Small intestine (tissue), 7 donors: ENCODE data around the gene MAP3K20. TPM values are rescaled to one million over a fixed set of nuclear protein-coding genes. Genes with fewer than 3 reads are reported as not detected.
A peak's percentile ranks its signal among the peaks of the same experiment; 100 is the strongest.
"Not testable (repeated sequence)": the region's sequence is repeated elsewhere in the genome, so short reads cannot be mapped to it uniquely, and the experiment has no call there.

Source experiments
- DNase-seq, 2 donors: peaks; one replicate each; pipeline versions ENCODE4 v3.0.0 to v3.0.0-alpha.2; 2013
- FAIRE-seq: peaks from 2 replicates; lab custom pipeline; 2012; peaks lifted over from hg19 to GRCh38; lab: Jason Lieb, UNC
- H3K27ac ChIP-seq, 3 donors: one replicate each; pipeline ENCODE4 v1.5.1; 2013; ENCODE audit warnings: low read length in 2 of 3, mild to moderate bottlenecking in 2 of 3, control low read depth in 1 of 3, inconsistent platforms in 1 of 3, low read depth in 1 of 3, moderate library complexity in 1 of 3
- H3K27me3 ChIP-seq, 3 donors: one replicate each; pipeline ENCODE4 v1.6.1; 2013; ENCODE audit warnings: low read length in 3 of 3, inconsistent platforms in 1 of 3; ENCODE audit not compliant: control insufficient read depth in 3 of 3, insufficient read depth in 3 of 3
- H3K36me3 ChIP-seq, 3 donors: one replicate each; pipeline ENCODE4 v1.6.1; 2013; ENCODE audit warnings: low read length in 3 of 3, inconsistent platforms in 1 of 3, low read depth in 1 of 3, mild to moderate bottlenecking in 1 of 3, moderate library complexity in 1 of 3; ENCODE audit not compliant: control insufficient read depth in 3 of 3, insufficient read depth in 2 of 3
- H3K4me1 ChIP-seq, 3 donors: one replicate each; pipeline ENCODE4 v1.6.1; 2013; ENCODE audit warnings: low read length in 2 of 3, inconsistent platforms in 1 of 3, low read depth in 1 of 3, mild to moderate bottlenecking in 1 of 3, moderate library complexity in 1 of 3; ENCODE audit not compliant: control insufficient read depth in 3 of 3, insufficient read depth in 2 of 3
- H3K4me3 ChIP-seq, 3 donors: one replicate each; pipeline ENCODE4 v1.5.1; 2013; ENCODE audit warnings: low read length in 3 of 3, control low read depth in 1 of 3, inconsistent platforms in 1 of 3, low read depth in 1 of 3, mild to moderate bottlenecking in 1 of 3, moderate library complexity in 1 of 3
- H3K9me3 ChIP-seq, 2 donors: one replicate each; pipeline ENCODE4 v1.6.1; 2013; ENCODE audit warnings: low read depth in 1 of 2, low read length in 1 of 2; ENCODE audit not compliant: control insufficient read depth in 2 of 2, insufficient read depth in 1 of 2
- WGBS, 3 donors: extraction: QIAGEN DNeasy Blood & Tissue Kit; methylation state at CpG; one replicate each; pipeline ENCODE4 v1.1.7; 2013; 5-methylcytosine and 5-hydroxymethylcytosine counted together
- polyA plus RNA-seq, 4 donors: library from polyadenylated mRNA; stranded (reverse) in 3 of 4; unstranded in 1 of 4; fragments of 200-250 nt in 3 of 4; fragments of 120-200 nt in 1 of 4; gene quantifications; one replicate each; pipeline versions ENCODE4 v1.2.1 to v1.2.3, GENCODE V29; 2013
- donor health status: healthy with polysubstance abuse.
- donor health status: control.
- donor health status: control.
- donor health status: Bipolar disorder and iron deficiency.
- donor health status: healthy.

MAP3K20 gene
- polyA plus RNA-seq, 4 donors = 2.0 to 24.5 (median 13.5) TPM

- Histone ChIP-seq H3K27me3 (no peaks in the 10 kb centered on the region), H3K4me3 (no peak overlapping the region), H3K4me1 (peaks cover 0 to 13% (median 0%) of the 10 kb centered on the region in 3 donors), H3K36me3 (no peaks in the 10 kb centered on the region), H3K27ac (no peak overlapping the region), H3K9me3 (peaks cover 0 to 24% of the 10 kb centered on the region in 2 donors)
- WGBS, 3 donors = 30 to 47% (median 44%) methylated on average over 4 of the region's 4 CpGs
- DNase-seq = no peak
- no peak for FAIRE-seq
These were observed 231.6 kb downstream of the MAP3K20 start for GRCh38 chr2:173307293-173307692.

DNA sequence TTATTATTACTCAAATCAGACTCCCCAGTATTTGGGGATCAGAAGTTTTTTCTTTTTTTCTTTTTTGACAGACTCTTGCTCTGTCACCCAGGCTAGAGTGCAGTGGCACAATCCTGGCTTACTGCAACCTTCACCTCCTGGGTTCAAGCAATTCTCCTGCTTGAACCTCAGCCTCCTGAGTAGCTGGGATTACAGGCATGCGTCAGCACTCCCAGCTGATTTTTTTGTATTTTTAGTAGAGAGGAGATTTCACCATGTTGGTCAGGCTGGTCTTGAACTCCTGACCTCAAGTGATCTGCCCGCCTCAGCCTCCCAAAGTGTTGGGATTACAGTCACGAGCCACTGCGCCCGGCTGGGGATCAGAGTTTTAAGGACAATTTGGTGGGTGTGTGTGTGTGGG, 233.7 kb downstream of the MAP3K20 start:
- H3K4me3 ChIP-seq, H3K36me3 ChIP-seq, H3K27me3 ChIP-seq, FAIRE-seq, H3K27ac ChIP-seq, DNase-seq: not testable (repeated sequence)
- 73 to 79% (median 75%) methylated on average over 5 of the region's 5 CpGs for WGBS, 3 donors
- Histone ChIP-seq H3K9me3 (peaks cover 0 to 24% of the 10 kb centered on the region in 2 donors), H3K4me1 (peaks cover 0 to 19% (median 2%) of the 10 kb centered on the region in 3 donors)

DNA sequence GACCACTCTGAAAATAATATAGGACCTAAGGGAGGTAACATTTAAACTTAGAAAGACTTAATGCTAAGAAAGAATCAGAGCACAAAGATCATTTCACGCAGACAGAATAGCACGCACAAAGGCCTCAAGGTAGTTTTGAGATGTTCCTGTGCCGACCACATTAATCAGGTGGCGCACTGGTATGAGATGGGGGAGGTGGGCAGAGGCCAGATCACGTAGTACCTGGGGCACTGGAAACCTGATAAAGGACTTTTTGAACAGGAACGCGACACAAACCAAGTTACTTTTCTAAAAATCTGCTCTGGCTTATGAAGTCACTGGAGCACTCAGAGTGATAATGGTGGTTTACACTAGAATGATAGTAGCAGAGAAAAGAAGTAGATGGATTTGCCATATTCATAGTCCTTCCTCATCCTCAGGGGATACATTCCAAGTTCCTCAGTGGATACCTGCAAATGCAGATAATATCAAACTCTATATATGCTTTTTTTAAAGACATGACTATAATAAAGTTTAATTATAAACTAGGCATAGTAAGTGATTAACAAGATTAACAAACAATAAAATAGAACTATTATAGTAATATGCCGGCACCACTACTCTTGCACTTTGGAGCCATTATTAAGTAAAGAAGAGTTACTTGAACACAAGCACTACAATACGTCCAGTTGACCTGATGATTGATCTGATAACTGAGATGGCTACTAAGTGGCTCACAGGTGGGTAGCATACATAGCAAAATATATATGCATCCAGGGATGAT, 236.4 kb downstream of the MAP3K20 start:
- H3K36me3 ChIP-seq = no peaks in the 10 kb centered on the region
- peak; percentile 44 for FAIRE-seq
- no peaks in the 10 kb centered on the region for H3K27me3 ChIP-seq
- WGBS, 3 donors = 23 to 68% (median 33%) methylated on average over 9 of the region's 9 CpGs
- peak; percentile 61 to 69 for DNase-seq
- peaks cover 0 to 19% (median 2%) of the 10 kb centered on the region in 3 donors for H3K4me1 ChIP-seq
- H3K4me3 ChIP-seq = no peak overlapping the region
- peaks cover 0 to 28% of the 10 kb centered on the region in 2 donors for H3K9me3 ChIP-seq
- H3K27ac ChIP-seq = peak overlapping the region; percentile 30 to 44 (median 42)
